Stomach (tissue), 9 donors: Measurements from ENCODE around the gene CLEC4F. TPM values are rescaled to one million over a fixed set of nuclear protein-coding genes. Genes with fewer than 3 reads are reported as not detected.

Experiments
- DNase-seq, 2 donors: peaks; one replicate each; pipeline versions ENCODE4 v3.0.0 to v3.0.0-alpha.2; 2013 to 2019
- H3K27ac ChIP-seq, 5 donors: fragments of 200-600 bp in 4 of 5; sonication (generic) in 4 of 5; one replicate each; pipeline ENCODE4 v1.5.1; 2013 to 2019; ENCODE audit warnings: mild to moderate bottlenecking in 1 of 5, moderate library complexity in 1 of 5
- H3K27me3 ChIP-seq, 3 donors: fragments of 200-600 bp; sonication (generic); one replicate each; pipeline ENCODE4 v1.5.1; 2017 to 2019; ENCODE audit warnings: mixed run types in 1 of 3
- H3K36me3 ChIP-seq, 4 donors: fragments of 200-600 bp; sonication (generic); 1 replicate in 3 of 4; 2 replicates in 1 of 4; pipeline ENCODE4 v1.5.1; 2016 to 2019
- H3K4me1 ChIP-seq, 4 donors: fragments of 200-600 bp; sonication (generic); one replicate each; pipeline ENCODE4 v1.5.1; 2016 to 2019
- H3K4me3 ChIP-seq, 4 donors: fragments of 200-600 bp; sonication (generic) in 3 of 4; one replicate each; pipeline ENCODE4 v1.5.1; 2016 to 2019; ENCODE audit warnings: mild to moderate bottlenecking in 1 of 4
- H3K9me3 ChIP-seq, 4 donors: fragments of 200-600 bp; sonication (generic); one replicate each; pipeline ENCODE4 v1.5.1; 2016 to 2019
- EP300 ChIP-seq: sonication (generic); formaldehyde crosslinking; IDR thresholded peaks from one replicate; pipeline ENCODE4 v1.6.1; 2017; ENCODE audit warnings: antibody characterized with exemption
- POLR2A ChIP-seq, 4 donors: fragments of 450-650 bp; IDR thresholded peaks; one replicate each; pipeline ENCODE4 v1.6.1; 2016; ENCODE audit warnings: antibody characterized with exemption in 4 of 4, control low read depth in 2 of 4, mild to moderate bottlenecking in 1 of 4, moderate library complexity in 1 of 4
- POLR2AphosphoS5 ChIP-seq, 3 donors: sonication (generic); formaldehyde crosslinking; IDR thresholded peaks; one replicate each; pipeline ENCODE4 v1.6.1; 2016; ENCODE audit warnings: antibody characterized with exemption in 3 of 3
- WGBS, 5 donors: extraction: QIAGEN DNeasy Blood & Tissue Kit in 3 of 5; methylation state at CpG; one replicate each; pipeline versions ENCODE4 v1.1.5 to v1.1.7; 2013 to 2018; 5-methylcytosine and 5-hydroxymethylcytosine counted together
- intact Hi-C: fragments of 100-400 bp; cut with DNase I; formaldehyde crosslinking; loops from one replicate; pipeline ENCODE4 v1.15.1; 2023; ENCODE audit warnings: low total_unique reads
- polyA plus RNA-seq, 3 donors: library from polyadenylated mRNA; stranded (reverse); fragments of 200-250 nt; gene quantifications; one replicate each; pipeline ENCODE4 v1.2.3, GENCODE V29; 2013
- total RNA-seq, 5 donors: library from RNA; depleted of rRNA; stranded (reverse); fragments of >200 nt; gene quantifications; one replicate each; pipeline versions ENCODE4 v1.1.0 to v1.2.3, GENCODE V29; 2014 to 2016
- TF ChIP-seq, protein P1 (sequence below), 7 experiments: fragments of 450-650 bp in 4 of 7; fragments of 200-600 bp in 3 of 7; sonication (generic) in 3 of 7; IDR thresholded peaks; one replicate each; pipeline ENCODE4 v1.5.1; 2016 to 2019; ENCODE audit warnings: antibody characterized with exemption in 7 of 7, control low read depth in 2 of 7, mild to moderate bottlenecking in 1 of 7
- donor health status: healthy with polysubstance abuse.
- donor health status: Bipolar disorder and iron deficiency.
- donor health status: healthy.

CLEC4F gene
- total and polyA plus RNA-seq, 8 donors = 0.13 to 0.37 TPM; not detected in 6

DNA sequence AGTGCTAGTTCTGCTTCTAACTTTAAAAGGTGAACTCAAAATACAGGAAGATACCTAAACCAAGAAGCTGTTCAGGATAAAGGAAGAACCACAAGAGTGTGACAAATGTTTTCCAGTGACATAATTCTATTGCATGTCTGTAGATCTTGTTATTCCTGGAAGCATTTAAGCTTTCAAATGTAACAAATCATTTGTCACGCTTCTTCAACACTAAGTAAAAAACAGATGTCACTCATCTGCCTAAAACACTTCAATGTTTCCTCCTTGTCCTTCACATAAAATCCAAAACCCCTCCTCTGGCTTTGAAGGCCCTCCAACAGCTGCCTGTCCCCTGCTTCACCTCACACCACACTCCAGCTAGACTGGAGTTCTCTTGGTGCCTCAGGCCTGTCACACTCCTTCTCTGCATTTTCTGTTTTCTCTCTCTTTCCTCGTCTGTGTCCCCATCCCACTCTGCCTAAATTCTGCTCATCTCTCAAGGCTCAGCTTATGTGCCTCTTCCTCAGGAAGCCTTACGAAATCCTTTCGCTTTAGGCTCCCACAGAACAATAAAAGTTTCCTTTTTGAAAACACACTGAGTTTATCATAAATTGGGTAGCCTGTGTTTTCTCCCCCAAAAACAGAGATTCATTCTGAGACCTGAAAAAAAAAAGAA, 6.4 kb upstream of the CLEC4F start:
- no peak overlapping the region for H3K4me3 ChIP-seq

DNA sequence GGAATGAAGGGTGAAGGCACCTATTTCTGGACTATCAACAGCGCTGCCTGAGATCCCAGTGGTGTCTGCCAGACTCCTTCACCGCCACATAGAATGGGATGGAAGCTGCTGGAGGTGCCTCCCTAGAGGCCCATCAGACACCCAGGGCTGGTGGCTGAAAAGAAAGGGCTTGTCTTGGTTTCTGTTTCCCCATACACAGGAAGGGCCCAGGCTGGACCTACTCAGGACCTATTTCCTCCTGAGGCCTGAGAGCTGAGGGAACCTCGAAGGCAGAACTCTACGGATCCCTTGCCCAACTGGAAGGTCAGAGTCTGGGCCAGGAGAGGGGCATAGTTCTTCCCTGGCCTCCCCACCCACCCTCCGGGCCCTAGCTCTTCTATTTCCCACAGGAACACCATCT, 2.9 kb upstream of the CLEC4F start:
- Histone ChIP-seq H3K4me3 (no peak overlapping the region), H3K27ac (no peak overlapping the region), H3K4me1 (no peaks in the 10 kb centered on the region), H3K27me3 (peaks cover 0 to 16% (median 0%) of the 10 kb centered on the region in 3 donors), H3K9me3 (no peaks in the 10 kb centered on the region), H3K36me3 (no peaks in the 10 kb centered on the region)
- DNase-seq = no peak
- TF ChIP-seq POLR2A (IDR thresholded peaks at IDR 0.05) (no peak), POLR2AphosphoS5 (IDR thresholded peaks at IDR 0.05) (no peak), EP300 (no peak)
- TF ChIP-seq, protein P1, sequence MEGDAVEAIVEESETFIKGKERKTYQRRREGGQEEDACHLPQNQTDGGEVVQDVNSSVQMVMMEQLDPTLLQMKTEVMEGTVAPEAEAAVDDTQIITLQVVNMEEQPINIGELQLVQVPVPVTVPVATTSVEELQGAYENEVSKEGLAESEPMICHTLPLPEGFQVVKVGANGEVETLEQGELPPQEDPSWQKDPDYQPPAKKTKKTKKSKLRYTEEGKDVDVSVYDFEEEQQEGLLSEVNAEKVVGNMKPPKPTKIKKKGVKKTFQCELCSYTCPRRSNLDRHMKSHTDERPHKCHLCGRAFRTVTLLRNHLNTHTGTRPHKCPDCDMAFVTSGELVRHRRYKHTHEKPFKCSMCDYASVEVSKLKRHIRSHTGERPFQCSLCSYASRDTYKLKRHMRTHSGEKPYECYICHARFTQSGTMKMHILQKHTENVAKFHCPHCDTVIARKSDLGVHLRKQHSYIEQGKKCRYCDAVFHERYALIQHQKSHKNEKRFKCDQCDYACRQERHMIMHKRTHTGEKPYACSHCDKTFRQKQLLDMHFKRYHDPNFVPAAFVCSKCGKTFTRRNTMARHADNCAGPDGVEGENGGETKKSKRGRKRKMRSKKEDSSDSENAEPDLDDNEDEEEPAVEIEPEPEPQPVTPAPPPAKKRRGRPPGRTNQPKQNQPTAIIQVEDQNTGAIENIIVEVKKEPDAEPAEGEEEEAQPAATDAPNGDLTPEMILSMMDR (IDR thresholded peaks at IDR 0.05) = no peak
- intact Hi-C loops = no loop called here
- WGBS, 5 donors = 77 to 95% (median 84%) methylated on average over 4 to 5 of the region's 5 CpGs

More for the DNA sequence above, 6.4 kb upstream of the CLEC4F start:
- Histone ChIP-seq H3K9me3 (no peaks in the 10 kb centered on the region), H3K27ac (no peak overlapping the region), H3K36me3 (no peaks in the 10 kb centered on the region), H3K27me3 (no peaks in the 10 kb centered on the region), H3K4me1 (no peaks in the 10 kb centered on the region)
- 69 to 80% (median 78%) methylated on average over 4 of the region's 4 CpGs for WGBS, 5 donors
- DNase-seq = no peak
- TF ChIP-seq, protein P1 (IDR thresholded peaks at IDR 0.05) = no peak
- TF ChIP-seq EP300 (no peak), POLR2AphosphoS5 (IDR thresholded peaks at IDR 0.05) (no peak), POLR2A (IDR thresholded peaks at IDR 0.05) (no peak)
- intact Hi-C loops = no loop called here

DNA sequence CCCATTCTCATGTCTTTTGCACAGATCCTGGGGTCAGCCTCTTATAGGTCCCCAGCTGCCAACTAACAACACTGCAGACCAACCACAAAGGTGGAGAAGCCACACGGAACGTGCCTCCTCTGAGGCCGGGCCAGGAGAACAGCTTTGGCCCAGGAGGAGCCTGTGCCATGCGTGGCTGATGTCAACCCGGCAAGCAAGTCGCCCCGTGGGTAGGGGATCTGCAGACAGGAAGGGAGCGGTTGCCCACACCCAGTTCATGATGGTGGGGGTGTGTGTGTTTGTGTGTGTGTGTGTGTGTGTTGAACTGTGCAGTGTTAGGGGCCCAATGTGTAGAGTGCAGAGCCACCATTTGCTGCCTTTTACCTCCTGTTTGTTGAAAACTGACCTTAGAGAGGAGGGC, 2.4 kb upstream of the CLEC4F start:
- Histone ChIP-seq H3K4me3 (no peak overlapping the region), H3K36me3 (no peaks in the 10 kb centered on the region), H3K27ac (no peak overlapping the region), H3K27me3 (peaks cover 0 to 16% (median 0%) of the 10 kb centered on the region in 3 donors), H3K9me3 (no peaks in the 10 kb centered on the region), H3K4me1 (no peaks in the 10 kb centered on the region)
- DNase-seq = no peak
- TF ChIP-seq, protein P1 (IDR thresholded peaks at IDR 0.05) = no peak
- TF ChIP-seq POLR2A (IDR thresholded peaks at IDR 0.05) (no peak), POLR2AphosphoS5 (IDR thresholded peaks at IDR 0.05) (no peak), EP300 (no peak)
- intact Hi-C loops = no loop called here
- 54 to 91% (median 77%) methylated on average over 8 of the region's 8 CpGs for WGBS, 5 donors

DNA sequence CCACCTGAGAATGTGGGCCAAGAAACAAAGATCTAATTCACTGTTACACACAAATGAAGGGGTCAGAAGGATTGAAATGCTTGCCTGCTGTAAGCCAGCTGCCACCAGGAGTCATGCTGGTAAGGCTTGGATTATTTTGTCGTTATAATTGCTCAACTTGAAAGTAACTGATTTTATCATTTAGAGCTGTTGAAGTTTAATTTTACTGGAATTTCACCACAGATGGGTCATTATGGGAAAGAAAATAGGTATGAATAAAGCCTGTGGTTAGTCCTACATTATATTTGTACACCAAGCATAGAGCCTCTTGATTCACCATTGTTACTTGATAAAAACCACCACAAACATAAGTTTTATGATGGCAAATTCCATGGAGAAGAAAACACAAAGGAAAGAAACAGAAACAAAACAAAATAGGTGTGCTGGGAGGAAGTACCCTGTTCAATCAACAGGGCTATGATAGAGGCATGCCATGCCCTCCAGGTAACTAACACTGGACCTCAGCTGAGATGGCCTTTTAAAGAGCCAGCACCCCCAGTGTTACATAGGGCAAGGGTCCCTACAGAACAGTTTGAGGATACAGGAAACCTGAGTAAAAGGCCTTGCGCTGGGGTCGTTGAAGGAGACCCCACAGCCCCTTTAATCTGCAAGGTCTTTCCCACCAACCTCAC, 3.0 kb downstream of the CLEC4F start:
- Histone ChIP-seq H3K27ac (no peak overlapping the region), H3K4me3 (no peak overlapping the region), H3K4me1 (no peaks in the 10 kb centered on the region), H3K27me3 (peaks cover 0 to 21% (median 0%) of the 10 kb centered on the region in 3 donors), H3K36me3 (no peaks in the 10 kb centered on the region), H3K9me3 (no peaks in the 10 kb centered on the region)
- whole genome bisulfite sequencing, 5 donors = 81 to 86% (median 85%) methylated on average over 3 of the region's 3 CpGs
- TF ChIP-seq POLR2A (IDR thresholded peaks at IDR 0.05) (no peak), EP300 (no peak), POLR2AphosphoS5 (IDR thresholded peaks at IDR 0.05) (no peak)
- TF ChIP-seq, protein P1 (IDR thresholded peaks at IDR 0.05) = no peak
- no peak for DNase-seq
- intact Hi-C loops = no loop called here
